Pulmonary artery endothelial cell (primary cell): ENCODE measurements around the gene LYZL6. TPM values are rescaled to one million over a fixed set of nuclear protein-coding genes. Genes with fewer than 3 reads are reported as not detected.

Experiments
- total RNA-seq: library from RNA; depleted of rRNA; stranded (reverse); fragments of >200 nt; gene quantifications from 2 replicates; pipeline ENCODE4 v1.2.3, GENCODE V29; 2014

LYZL6 gene
- total RNA-seq, 1 donor from 2014 or later: not detected

Other genes starting within 250 kb of the LYZL6 start
- 0.20 and 0.49 TPM in 2 replicates for gene RASL10B, start 212.1 kb downstream of the LYZL6 start, total RNA-seq
- not detected in 2 replicates for gene GAS2L2, start 190.5 kb downstream of the LYZL6 start, total RNA-seq
- gene C17orf50, start 182.8 kb downstream of the LYZL6 start, total RNA-seq: not detected in 2 replicates
- 4.3 and 7.2 TPM in 2 replicates for gene MMP28, start 148.1 kb downstream of the LYZL6 start, total RNA-seq
- 97.9 and 135 TPM in 2 replicates for gene TAF15, start 134.2 kb downstream of the LYZL6 start, total RNA-seq
- gene HEATR9, start 74.8 kb downstream of the LYZL6 start, total RNA-seq: not detected in 2 replicates
- 0.13 TPM in 1 of 2 replicates, not detected in the other for gene CCL5, start 63.4 kb downstream of the LYZL6 start, total RNA-seq
- gene RDM1, start 12.9 kb downstream of the LYZL6 start, total RNA-seq: 0.26 and 0.35 TPM in 2 replicates
- 0.46 and 0.85 TPM in 2 replicates for gene CCL16, start 37.8 kb upstream of the LYZL6 start, total RNA-seq
- gene CCL14, start 43.0 kb upstream of the LYZL6 start, total RNA-seq: 18.8 and 21.8 TPM in 2 replicates
- not detected in 2 replicates for gene CCL15, start 57.8 kb upstream of the LYZL6 start, total RNA-seq
- 1.5 and 8.0 TPM in 2 replicates for gene CCL23, start 74.3 kb upstream of the LYZL6 start, total RNA-seq
- gene CCL18, start 120.6 kb upstream of the LYZL6 start, total RNA-seq: not detected in 2 replicates
- gene CCL3, start 146.4 kb upstream of the LYZL6 start, total RNA-seq: not detected in 2 replicates
- not detected in 2 replicates for gene CCL4, start 160.1 kb upstream of the LYZL6 start, total RNA-seq
- gene TBC1D3B, start 232.9 kb upstream of the LYZL6 start, total RNA-seq: 0.60 and 0.86 TPM in 2 replicates